Erythroblast (primary cell): ENCODE results near the gene SRP54.
"Not testable (repeated sequence)": the region's sequence is repeated elsewhere in the genome, so short reads cannot be mapped to it uniquely, and the experiment has no call there.

ENCODE experiments used
- DNase-seq, 2 experiments: peaks; one replicate each; lab custom pipeline; 2025; lab: John Stamatoyannopoulos, UW
- GATA1 ChIP-seq: IDR thresholded peaks from 2 replicates; pipeline ENCODE4 v1.6.1; 2011; ENCODE audit warnings: low read depth, mild to moderate bottlenecking, control low read depth, low read length, moderate library complexity
- POLR2A ChIP-seq: IDR thresholded peaks from 2 replicates; pipeline ENCODE4 v1.6.1; 2011; ENCODE audit warnings: mild to moderate bottlenecking, low read length

Gene SRP54

GRCh38 chr14:35046048-35046750 lies 63.4 kb downstream of the SRP54 start, which contains the start of gene FAM177A1:
TSS of gene FAM177A1 (plus strand) at chr14:35046272. CDS start at chr14:35046464, 192 bp downstream.
- TF ChIP-seq POLR2A (peak; percentile 94), GATA1 (no peak)
- peak; percentile 97 to 98 for DNase-seq

- TF ChIP-seq GATA1 (no peak), POLR2A (no peak)
- DNase-seq, result peak; percentile 76 to 82
These were observed 64.2 kb downstream of the SRP54 start for GRCh38 chr14:35046751-35047536.

- peak in 1 of 2 experiments; percentile 33 for DNase-seq
- TF ChIP-seq POLR2A (no peak), GATA1 (no peak)
These were observed 65.3 kb downstream of the SRP54 start for GRCh38 chr14:35047976-35048513.

GRCh38 chr14:35050652-35051051 lies 67.9 kb downstream of the SRP54 start:
- TF ChIP-seq GATA1, result no peak
- TF ChIP-seq POLR2A, result no peak
- DNase-seq, result peak; percentile 60 to 79

GRCh38 chr14:35051796-35052195 lies 69.0 kb downstream of the SRP54 start:
- no peak for TF ChIP-seq GATA1
- TF ChIP-seq POLR2A, result no peak
- no peak for DNase-seq

GRCh38 chr14:35052637-35053036 lies 69.8 kb downstream of the SRP54 start:
- DNase-seq, result no peak
- TF ChIP-seq GATA1 (no peak), POLR2A (no peak)

- DNase-seq, result not testable (repeated sequence)
These were observed 78.5 kb downstream of the SRP54 start for GRCh38 chr14:35061113-35061791.

- not testable (repeated sequence) for DNase-seq
These were observed 82.9 kb downstream of the SRP54 start for GRCh38 chr14:35065731-35066130.

- TF ChIP-seq GATA1 (no peak), POLR2A (no peak)
- DNase-seq, result no peak
These were observed 85.6 kb downstream of the SRP54 start for GRCh38 chr14:35068238-35069012.

- TF ChIP-seq POLR2A (no peak), GATA1 (no peak)
- no peak for DNase-seq
These were observed 89.4 kb downstream of the SRP54 start for GRCh38 chr14:35072226-35072625.

GRCh38 chr14:35073486-35073885 lies 90.7 kb downstream of the SRP54 start:
- DNase-seq, result peak; percentile 8 to 55
- TF ChIP-seq GATA1, result no peak
- no peak for TF ChIP-seq POLR2A

- DNase-seq, result no peak
- no peak for TF ChIP-seq GATA1
- no peak for TF ChIP-seq POLR2A
These were observed 95.3 kb downstream of the SRP54 start for GRCh38 chr14:35078082-35078481.
